IPS-18c (cell line): Measurements from ENCODE around the gene FRG2C.
"Not testable (repeated sequence)": the region's sequence is repeated elsewhere in the genome, so short reads cannot be mapped to it uniquely, and the experiment has no call there.

Experiments used
- H3K4me3 ChIP-seq: 2 replicates; pipeline ENCODE4 v1.7.0; 2013; ENCODE audit warnings: low read depth, mild to moderate bottlenecking, low read length, moderate library complexity; ENCODE audit not compliant: insufficient read depth
- H3K9me3 ChIP-seq: one replicate; pipeline ENCODE4 v1.6.1; 2013; ENCODE audit warnings: mild to moderate bottlenecking, low read length, moderate library complexity; ENCODE audit not compliant: control insufficient read depth, insufficient read depth

The FRG2C gene

GRCh38 chr3:75664028-75664427, at the start of gene FRG2C:
FRG2C (plus strand) TSS chr3:75664328; CDS start chr3:75664380, 52 bp downstream.
- not testable (repeated sequence) for H3K9me3 ChIP-seq, H3K4me3 ChIP-seq

GRCh38 chr3:75618666-75619305, 45.3 kb upstream of the FRG2C start:
- H3K9me3 ChIP-seq = not testable (repeated sequence)
- H3K4me3 ChIP-seq = peak overlapping the region; percentile 49

- peak overlapping the region; percentile 49 for H3K4me3 ChIP-seq
- not testable (repeated sequence) for H3K9me3 ChIP-seq
Measured at GRCh38 chr3:75619481-75620031, 44.6 kb upstream of the FRG2C start.

GRCh38 chr3:75621772-75622171, 42.4 kb upstream of the FRG2C start:
- not testable (repeated sequence) for H3K4me3 ChIP-seq, H3K9me3 ChIP-seq

- not testable (repeated sequence) for H3K4me3 ChIP-seq, H3K9me3 ChIP-seq
Measured at GRCh38 chr3:75623656-75624055, 40.5 kb upstream of the FRG2C start.

GRCh38 chr3:75630887-75631535, 33.1 kb upstream of the FRG2C start:
- H3K9me3 ChIP-seq, H3K4me3 ChIP-seq: not testable (repeated sequence)

- H3K4me3 ChIP-seq = no peak overlapping the region
- no peaks in the 10 kb centered on the region for H3K9me3 ChIP-seq
Measured at GRCh38 chr3:75631541-75631940, 32.6 kb upstream of the FRG2C start.

GRCh38 chr3:75638947-75639346, 25.2 kb upstream of the FRG2C start:
- H3K4me3 ChIP-seq, H3K9me3 ChIP-seq: not testable (repeated sequence)

GRCh38 chr3:75641107-75641517, 23.0 kb upstream of the FRG2C start:
- H3K4me3 ChIP-seq = peak overlapping the region; percentile 64; the same call in 1 of the 2 replicates

GRCh38 chr3:75643031-75643800, 20.9 kb upstream of the FRG2C start:
- not testable (repeated sequence) for H3K9me3 ChIP-seq, H3K4me3 ChIP-seq

More at GRCh38 chr3:75641107-75641517, 23.0 kb upstream of the FRG2C start:
- not testable (repeated sequence) for H3K9me3 ChIP-seq

GRCh38 chr3:75645548-75645947, 18.6 kb upstream of the FRG2C start:
- H3K9me3 ChIP-seq = not testable (repeated sequence)

GRCh38 chr3:75650191-75650590, 13.9 kb upstream of the FRG2C start:
- H3K9me3 ChIP-seq = no peaks in the 10 kb centered on the region
- no peak overlapping the region for H3K4me3 ChIP-seq

More at GRCh38 chr3:75645548-75645947, 18.6 kb upstream of the FRG2C start:
- not testable (repeated sequence) for H3K4me3 ChIP-seq

GRCh38 chr3:75655101-75655904, 8.8 kb upstream of the FRG2C start:
- H3K4me3 ChIP-seq = peak overlapping the region; percentile 43
- H3K9me3 ChIP-seq = not testable (repeated sequence)

- H3K4me3 ChIP-seq = peak overlapping the region; percentile 43; the same call in 1 of the 2 replicates
- H3K9me3 ChIP-seq = not testable (repeated sequence)
Measured at GRCh38 chr3:75655956-75656355, 8.2 kb upstream of the FRG2C start.

- H3K4me3 ChIP-seq = peak overlapping the region; percentile 63
- not testable (repeated sequence) for H3K9me3 ChIP-seq
Measured at GRCh38 chr3:75658411-75659107, 5.6 kb upstream of the FRG2C start.

- not testable (repeated sequence) for H3K9me3 ChIP-seq
Measured at GRCh38 chr3:75659108-75659433, 5.1 kb upstream of the FRG2C start.

GRCh38 chr3:75665626-75666025, 1.5 kb downstream of the FRG2C start:
- H3K4me3 ChIP-seq = not testable (repeated sequence)
- peaks cover 14% of the 10 kb centered on the region for H3K9me3 ChIP-seq

More at GRCh38 chr3:75659108-75659433, 5.1 kb upstream of the FRG2C start:
- H3K4me3 ChIP-seq = not testable (repeated sequence)
